H1 (cell line): ENCODE data around the gene OR10G7.

Experiments
- ASH2L ChIP-seq: fragments of 200-600, 300-600 bp; sonication (generic); IDR thresholded peaks from one replicate; pipeline ENCODE4 v1.7.1; 2017; ENCODE audit warnings: low read length
- ATF2 ChIP-seq: IDR thresholded peaks from 2 replicates; pipeline ENCODE4 v1.6.1; 2012; ENCODE audit warnings: low read length, inconsistent platforms
- BACH1 ChIP-seq: IDR thresholded peaks from 2 replicates; pipeline ENCODE4 v1.6.1; 2012; ENCODE audit warnings: low read length, improper control_type of control experiment
- CTCF ChIP-seq, 3 experiments: IDR thresholded peaks; 1 replicate in 2 of 3; 2 replicates in 1 of 3; pipeline versions ENCODE4 v1.5.1 to v1.6.1; 2011; ENCODE audit warnings: low read length in 3 of 3, mild to moderate bottlenecking in 3 of 3, inconsistent platforms in 2 of 3, low read depth in 1 of 3, moderate library complexity in 1 of 3; ENCODE audit not compliant: insufficient read depth in 1 of 3; ENCODE audit errors: control extremely low read depth in 1 of 3
- EP300 ChIP-seq, 2 experiments: IDR thresholded peaks; 1 replicate in 1 of 2; 2 replicates in 1 of 2; pipeline ENCODE4 v1.6.1; 2011 to 2012; ENCODE audit warnings: low read depth in 2 of 2, low read length in 2 of 2, mild to moderate bottlenecking in 2 of 2, borderline replicate concordance in 1 of 2, inconsistent platforms in 1 of 2, moderate library complexity in 1 of 2
- KDM5A ChIP-seq: fragments of 200-600 bp; IDR thresholded peaks from 2 replicates; pipeline ENCODE4 v1.7.1; 2012; ENCODE audit warnings: mild to moderate bottlenecking, low read length, inconsistent platforms, mixed read lengths
- POLR2A ChIP-seq, 2 experiments: IDR thresholded peaks; 1 replicate in 1 of 2; 2 replicates in 1 of 2; pipeline ENCODE4 v1.6.1; 2011; ENCODE audit warnings: low read depth in 2 of 2, low read length in 2 of 2, mild to moderate bottlenecking in 2 of 2; ENCODE audit errors: control extremely low read depth in 1 of 2
- SP1 ChIP-seq: IDR thresholded peaks from 2 replicates; pipeline ENCODE4 v1.6.1; 2011; ENCODE audit warnings: low read depth, low read length
- YY1 ChIP-seq: IDR thresholded peaks from 2 replicates; pipeline ENCODE4 v1.6.1; 2011; ENCODE audit warnings: low read depth, mild to moderate bottlenecking, low read length

DNA sequence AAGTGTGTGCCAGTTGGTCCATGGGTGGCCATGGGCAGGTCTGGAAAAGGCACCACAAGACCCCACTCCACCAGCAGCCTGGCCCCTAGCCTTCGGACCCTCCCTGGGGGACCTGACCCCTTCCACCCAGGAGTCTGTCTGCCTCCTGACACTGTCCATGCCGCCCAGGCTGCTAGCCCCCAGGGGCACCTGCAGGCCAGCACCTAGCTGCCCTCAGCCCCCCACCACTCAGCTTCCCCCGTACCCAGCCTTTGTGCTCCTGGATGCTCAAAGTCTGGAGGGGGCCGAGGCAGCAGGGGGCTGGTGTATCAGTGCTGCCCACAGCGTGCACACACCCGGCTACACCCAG is 34.3 kb upstream of the OR10G7 start:
- no peak for TF ChIP-seq YY1
- no peak for TF ChIP-seq POLR2A (IDR thresholded peaks at IDR 0.05; ENCODE audit: control extremely low read depth in 1 of 2, low read depth in 2 of 2, low read length in 2 of 2)
- no peak for TF ChIP-seq SP1
- TF ChIP-seq CTCF (IDR thresholded peaks at IDR 0.05; ENCODE audit: control extremely low read depth in 1 of 3, insufficient read depth in 1 of 3, low read depth in 1 of 3, low read length in 3 of 3): no peak
- TF ChIP-seq BACH1: no peak
- TF ChIP-seq EP300 (IDR thresholded peaks at IDR 0.05; ENCODE audit: borderline replicate concordance in 1 of 2, low read depth in 2 of 2, low read length in 2 of 2): no peak
- no peak for TF ChIP-seq ATF2
- TF ChIP-seq ASH2L: no peak
- no peak for TF ChIP-seq KDM5A
